CD4-positive, alpha-beta T cell treated with Interleukin-2 at 100 ng/mL for 4 hours (primary cell): ENCODE measurements around the gene KCNN1.
"Not testable (repeated sequence)": the region's sequence is repeated elsewhere in the genome, so short reads cannot be mapped to it uniquely, and the experiment has no call there.

ENCODE experiments used
- DNase-seq: peaks from one replicate; pipeline ENCODE4 v3.0.0-alpha.2; 2020; ENCODE audit warnings: low spot score

Gene KCNN1

GRCh38 chr19:18001777-18002345, 35.0 kb downstream of the KCNN1 start:
- DNase-seq: no peak

DNA sequence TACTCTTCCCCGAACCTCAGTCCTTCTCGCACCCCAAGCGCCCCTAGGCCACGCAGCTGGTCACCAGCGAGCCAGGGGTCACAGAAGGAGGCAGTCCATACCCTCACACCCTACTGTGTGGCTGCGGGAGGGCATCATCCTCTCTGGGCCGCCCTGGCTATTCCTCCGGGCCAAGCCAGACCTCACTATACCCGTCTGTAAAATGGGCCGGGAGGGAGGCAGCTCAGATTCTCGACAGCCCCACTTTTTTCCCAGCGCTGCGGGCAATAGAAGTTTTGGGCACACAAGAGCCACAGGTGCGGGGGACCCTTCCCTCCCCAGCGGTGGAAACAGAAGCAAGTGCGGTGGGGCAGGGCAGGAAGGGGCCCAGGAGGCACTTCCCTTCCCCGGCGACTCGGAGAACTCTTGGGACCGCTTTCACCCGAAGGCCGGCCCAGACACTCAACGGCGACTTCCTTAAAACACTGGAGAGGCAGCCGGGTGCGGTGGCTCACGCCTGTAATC, 35.5 kb downstream of the KCNN1 start:
- no peak for DNase-seq

- not testable (repeated sequence) for DNase-seq
Observed at GRCh38 chr19:18005750-18006149, 38.8 kb downstream of the KCNN1 start.

DNA sequence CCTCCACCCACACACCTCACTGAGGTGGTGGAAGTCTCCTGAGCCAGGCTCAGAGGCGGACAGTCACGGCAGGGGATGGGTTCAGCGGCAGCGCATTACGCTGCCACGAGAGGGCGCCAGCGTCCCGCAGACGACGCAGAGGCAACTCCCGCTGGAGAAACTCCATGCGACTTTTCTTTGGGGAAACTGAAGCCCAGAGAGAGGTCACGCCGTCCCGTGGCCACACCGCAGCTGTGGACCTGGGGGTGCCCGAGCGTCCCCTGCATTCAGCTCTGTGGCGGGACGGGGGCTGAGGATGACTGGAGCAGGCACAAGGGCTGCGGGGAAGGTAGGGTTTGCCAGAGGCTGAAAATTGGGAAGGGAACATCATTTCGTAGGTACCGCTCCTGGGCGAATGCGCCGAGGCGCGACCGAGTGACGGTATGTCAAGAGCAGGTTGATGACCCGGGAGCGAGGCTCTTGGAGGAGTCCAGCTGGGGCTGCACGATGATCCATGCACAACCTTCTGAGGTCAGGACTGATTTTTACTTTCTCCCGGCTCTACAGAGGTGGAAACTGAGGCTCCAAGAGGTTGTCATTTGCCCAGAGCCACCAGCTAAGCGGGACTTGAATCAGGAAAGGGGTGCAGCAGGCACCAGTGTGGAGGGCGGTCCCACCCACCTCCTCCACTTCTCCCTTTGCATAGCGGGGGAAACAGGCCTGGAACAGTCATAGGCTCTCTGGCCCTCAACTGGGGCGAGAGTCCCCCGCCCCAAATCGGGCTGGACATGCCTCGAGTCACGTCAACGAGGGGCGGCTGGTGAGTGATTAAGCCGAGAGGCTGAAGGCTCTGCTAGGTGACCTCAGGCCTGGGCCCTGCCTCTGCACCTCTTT, 40.4 kb downstream of the KCNN1 start:
- DNase-seq: peak; percentile 85

GRCh38 chr19:18007917-18008673, 41.2 kb downstream of the KCNN1 start, which contains the start of gene ARRDC2:
Gene ARRDC2, plus strand, starts transcription at chr19:18008170. Its CDS starts 141 bp downstream, at chr19:18008311.
- peak; percentile 91 for DNase-seq

DNA sequence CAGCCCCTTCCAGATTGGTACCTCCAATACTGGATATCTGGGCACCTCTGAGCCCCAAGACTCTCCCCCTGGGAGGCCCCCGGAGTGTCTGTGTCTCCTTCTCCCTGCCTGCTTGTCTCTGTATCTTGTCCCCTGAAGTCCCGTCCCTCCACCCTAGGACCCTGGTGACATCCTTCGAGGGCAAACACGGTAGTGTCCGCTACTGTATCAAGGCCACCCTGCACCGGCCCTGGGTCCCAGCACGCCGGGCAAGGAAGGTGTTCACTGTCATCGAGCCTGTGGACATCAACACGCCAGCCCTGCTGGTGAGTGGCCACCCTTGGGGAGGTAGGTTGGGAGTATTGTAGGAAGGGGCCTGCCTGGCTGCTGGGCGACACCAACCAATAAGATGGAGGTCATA, 41.9 kb downstream of the KCNN1 start:
- DNase-seq: no peak

DNA sequence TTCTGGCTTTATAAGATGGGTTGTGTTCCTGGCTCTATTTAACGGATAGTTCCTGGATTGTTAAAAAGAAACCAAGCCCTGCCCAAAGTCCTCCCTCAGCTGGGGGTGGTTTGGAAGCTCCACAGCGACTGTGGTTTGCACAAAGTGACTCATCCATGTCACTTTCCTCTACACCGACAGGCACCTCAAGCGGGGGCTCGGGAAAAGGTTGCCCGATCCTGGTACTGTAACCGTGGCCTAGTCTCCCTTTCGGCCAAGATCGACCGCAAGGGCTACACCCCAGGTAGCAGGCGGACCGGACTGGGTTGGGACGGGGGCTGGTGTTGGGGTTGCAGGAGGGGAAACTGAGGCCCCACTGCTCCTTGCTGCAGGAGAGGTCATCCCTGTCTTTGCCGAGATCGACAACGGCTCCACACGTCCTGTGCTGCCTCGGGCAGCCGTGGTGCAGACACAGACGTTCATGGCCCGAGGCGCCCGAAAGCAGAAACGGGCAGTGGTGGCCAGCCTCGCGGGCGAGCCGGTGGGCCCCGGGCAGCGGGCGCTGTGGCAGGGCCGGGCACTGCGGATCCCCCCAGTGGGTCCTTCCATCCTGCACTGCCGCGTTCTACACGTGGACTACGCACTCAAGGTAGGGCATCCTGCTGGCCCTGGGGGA, 42.6 kb downstream of the KCNN1 start:
- DNase-seq: peak; percentile 45

DNA sequence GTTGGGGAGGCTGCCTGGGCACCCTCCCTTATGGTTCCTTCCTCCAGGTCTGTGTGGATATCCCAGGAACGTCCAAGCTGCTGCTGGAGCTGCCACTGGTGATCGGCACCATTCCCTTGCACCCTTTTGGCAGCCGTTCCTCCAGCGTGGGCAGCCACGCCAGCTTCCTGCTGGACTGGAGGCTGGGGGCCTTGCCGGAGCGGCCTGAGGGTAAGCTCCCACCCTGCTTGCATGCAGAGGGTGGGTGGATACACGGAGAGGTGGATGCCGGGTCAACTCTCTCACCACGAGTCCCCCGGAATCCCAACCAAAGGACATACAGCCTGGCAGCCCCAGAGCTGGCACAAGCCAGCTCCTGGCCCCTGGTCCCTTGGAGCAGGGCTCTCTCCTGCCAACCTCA, 43.2 kb downstream of the KCNN1 start:
- no peak for DNase-seq

DNA sequence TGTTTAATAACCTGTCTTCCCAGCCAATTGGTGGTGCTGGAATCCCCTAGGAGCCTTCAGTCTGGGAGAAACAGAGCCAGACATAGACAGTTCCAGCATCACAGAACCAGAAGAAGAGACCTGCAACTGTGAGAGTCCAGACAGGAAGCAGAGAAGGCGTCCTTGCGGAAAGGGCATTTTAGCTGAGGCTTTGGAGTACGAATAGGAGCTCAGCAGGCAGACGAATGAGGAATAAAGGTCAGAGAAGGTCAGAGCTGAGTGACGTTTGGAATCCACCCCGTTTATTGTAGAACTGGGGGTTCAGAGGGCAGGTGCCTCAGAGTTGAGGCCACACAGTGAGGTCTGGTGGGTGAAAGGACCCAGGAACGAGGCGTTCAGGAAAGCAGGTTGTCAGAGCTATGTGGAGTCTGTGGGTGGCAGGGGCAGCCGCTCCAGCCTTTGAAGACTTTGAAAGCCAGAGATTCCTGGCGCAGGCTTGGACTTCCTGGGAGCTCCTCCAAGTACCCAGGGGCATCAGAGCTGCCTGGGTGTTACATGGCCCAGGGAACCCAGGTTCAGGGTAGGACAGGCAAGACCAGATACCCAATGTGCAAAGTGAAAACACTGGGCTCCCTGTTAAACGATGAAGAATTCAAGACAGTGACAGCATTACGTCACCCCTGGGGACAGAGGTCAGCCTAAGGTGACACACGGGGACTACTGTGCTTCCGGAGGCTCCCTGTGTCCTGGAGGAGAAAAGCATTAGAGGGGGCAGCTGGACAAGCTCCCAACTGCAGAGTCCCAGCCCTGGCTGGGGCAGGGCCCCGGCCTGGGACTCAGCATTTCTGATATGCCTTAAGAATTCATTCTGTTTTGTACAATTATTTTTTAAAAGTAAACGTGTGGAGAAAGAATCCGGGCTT, 46.6 kb downstream of the KCNN1 start:
- DNase-seq: no peak

- peak; percentile 63 for DNase-seq
Observed at GRCh38 chr19:18014197-18014596, 47.3 kb downstream of the KCNN1 start.

DNA sequence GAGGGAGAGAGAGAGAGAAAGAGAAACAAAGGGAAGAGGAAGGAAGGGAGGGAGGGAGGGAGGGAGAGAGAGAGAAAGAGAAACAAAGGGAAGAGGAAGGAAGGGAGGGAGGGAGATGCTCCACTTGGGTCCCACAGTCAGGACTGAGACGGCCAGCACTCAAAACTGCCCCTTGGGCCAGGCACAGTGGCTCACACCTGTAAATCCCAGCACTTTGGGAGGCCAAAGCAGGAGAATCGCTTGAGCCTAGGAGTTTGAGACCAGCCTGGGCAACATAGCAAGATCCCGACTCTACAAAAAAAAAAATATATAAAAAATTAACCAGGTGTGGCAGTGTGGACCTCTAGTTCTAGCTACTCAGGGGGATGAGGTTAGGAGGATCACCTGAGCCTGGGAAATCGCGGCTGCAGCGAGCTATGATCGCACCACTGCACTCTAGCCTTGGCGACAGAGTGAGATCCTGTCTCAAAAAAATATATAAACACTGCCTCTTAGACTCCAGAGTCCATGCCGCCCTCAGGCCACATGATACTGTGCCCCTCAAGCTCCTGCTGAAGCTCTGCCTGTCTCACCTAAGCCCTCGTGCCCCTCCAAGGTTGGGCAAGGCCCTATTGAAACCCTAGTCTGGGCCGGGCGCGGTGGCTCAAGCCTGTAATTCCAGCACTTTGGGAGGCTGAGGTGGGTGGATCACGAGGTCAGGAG, 49.5 kb downstream of the KCNN1 start:
- DNase-seq: no peak

DNA sequence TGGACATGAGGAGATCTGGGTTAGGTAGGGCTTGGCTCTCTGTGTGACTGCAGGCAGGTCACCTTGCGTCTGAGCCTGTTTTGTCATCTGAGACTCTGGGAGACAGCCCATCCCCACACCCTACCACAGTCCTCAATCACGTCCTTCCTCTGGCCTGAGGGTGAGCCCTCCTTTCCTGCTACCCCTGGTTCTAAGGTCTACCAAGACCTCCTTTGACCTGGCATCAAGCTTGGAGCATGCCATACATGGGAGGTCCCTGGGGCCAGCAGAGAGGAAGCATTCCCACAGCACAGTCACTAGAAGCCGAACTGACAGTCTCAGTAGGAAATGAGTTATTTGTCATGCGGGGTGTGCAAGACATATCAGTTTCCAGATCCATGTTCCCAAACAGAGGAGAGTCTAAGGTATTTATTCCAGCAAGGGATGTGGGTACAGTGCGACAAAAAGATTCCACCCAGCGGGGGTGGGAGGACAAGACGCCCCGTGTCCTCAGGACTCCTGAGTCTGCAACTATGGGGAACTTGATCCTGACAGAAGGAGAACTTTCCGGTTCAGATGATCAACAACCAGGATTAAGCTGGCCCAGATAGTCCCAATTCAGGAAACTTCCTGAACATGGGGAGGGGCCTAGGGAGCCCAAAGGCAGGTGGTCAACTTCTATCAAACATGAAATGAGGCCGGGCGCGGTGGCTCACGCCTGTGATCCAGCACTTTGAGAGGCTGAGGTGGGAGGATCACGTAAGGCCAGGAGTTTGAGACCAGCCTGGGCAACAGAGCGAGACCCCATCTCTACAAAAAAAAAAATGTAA, 50.6 kb downstream of the KCNN1 start:
- DNase-seq: no peak

DNA sequence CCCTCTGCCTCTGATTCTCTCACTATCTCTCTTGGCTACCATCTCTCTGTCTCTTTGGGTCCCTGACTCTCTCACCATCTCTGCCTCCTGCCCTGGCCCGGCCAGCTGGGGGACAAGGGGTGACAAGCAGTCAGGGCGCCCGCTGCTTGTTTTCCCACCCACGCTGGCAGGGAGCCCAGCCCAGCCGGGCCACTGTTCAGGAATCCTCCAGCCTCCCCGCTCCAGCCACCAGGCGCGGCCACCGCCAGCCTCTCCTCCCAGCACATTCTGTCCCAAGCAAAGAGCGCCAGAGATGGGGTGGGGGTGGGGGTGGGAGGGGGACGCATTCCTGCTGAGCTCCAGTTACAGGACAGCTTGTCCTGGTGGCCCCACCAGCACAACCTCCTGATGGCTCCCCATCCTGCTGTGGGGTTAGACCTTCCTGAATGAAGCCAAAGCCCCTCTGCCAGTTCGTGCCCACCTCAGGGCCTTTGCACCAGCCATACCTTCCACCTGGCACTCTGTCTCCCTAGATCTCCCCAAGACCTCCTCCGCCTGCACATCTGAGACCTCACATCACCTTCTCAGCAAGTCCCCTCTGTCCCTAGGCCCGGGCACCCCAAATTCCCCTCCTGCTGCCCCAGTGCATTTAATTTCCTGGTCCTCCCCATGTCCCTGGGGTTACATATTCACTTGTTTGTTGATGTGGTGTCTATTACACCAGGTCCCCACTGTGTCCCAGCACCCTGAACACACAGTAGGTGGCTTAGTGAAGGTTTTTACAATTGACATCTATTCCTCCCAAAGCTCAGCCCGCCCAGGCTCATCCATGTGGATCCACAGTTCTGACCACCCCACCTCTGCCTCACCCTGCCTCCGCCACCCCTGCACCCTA, 53.5 kb downstream of the KCNN1 start:
- DNase-seq: no peak

DNA sequence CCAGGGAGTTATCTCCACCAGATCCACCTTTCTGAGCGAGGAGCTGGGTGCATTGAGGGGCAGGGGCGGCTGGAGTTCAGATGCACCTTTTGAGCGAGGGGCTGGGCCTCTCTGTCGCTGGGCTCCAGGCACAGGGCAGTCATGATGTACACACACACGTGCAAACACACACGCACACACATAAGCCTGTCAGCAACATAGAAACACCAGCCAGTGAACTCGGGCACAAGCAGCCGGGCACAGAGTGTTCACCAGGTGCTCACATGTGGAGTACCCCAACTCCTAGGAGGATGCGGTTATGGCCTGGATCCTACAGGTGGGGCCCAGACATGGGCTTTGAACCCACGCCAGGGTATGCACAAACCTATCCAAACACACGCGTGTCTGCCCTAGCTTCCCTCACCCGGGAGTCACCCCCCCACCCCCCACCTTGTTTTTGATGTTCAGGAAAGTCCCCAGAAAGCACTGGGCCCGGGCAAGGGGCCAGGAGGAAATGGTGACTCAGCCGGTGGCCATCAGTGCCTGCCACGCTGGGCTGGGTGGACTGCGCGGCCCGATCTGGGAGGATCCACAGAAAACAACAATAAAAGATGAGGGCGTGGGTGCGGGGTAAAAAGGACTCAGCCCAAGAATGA, 54.3 kb downstream of the KCNN1 start:
- peak; percentile 88 for DNase-seq

GRCh38 chr19:18023622-18024251, 56.8 kb downstream of the KCNN1 start:
- DNase-seq: peak; percentile 55

DNA sequence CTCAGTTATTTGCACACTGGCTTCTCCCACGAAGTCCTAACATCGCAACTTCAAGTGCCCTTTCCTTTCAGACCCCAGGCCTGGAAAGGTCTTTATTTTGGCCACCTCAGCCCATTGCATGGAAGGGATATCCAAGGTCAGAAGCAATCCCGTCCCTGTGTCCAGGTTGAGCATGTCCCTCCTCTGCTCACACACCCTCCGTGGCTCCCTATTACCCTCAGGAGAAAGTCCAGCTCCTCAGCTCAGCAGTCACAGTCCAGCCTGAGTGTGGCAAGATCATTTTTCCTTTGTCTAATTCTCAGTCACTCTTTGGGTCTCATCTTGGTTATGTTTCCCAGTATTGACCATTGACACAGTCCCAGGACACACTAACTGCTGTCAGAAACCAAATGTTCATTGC, 60.2 kb downstream of the KCNN1 start:
- DNase-seq: no peak

DNA sequence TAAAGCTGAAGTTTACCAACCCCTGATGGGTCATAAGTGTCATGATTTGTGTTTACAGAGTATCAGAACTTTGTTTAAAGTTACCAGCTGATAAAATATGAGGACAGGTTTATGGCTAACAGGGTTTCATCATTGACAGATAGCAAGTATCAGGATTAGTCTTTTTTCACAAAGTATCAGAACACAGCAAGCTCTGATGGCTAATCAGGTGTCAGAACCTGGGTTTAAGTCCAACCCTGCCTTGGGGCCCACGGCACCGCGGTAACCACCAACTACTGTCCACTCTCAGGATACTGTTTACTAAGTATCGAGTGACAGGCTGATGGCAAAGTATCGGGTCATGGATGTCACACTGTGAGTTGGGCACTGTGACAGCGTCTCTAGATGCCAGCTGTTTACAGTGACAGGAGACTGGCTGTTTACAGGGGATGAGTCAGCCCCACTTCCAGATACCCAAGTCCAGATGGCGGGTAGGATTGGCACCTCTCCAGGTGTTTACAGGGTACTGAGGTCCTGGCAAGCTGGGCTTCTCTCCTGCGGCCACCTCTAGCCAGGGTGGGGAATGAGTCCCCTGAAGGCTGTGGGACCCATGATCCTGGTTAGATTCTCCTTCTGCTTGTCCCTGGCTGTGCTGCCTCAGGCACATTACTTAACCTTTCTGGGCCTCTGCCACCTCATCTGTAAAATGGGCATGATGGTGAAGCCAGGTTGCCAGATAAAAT, 62.9 kb downstream of the KCNN1 start:
- no peak for DNase-seq
